ENCODE measurements around the gene ATP11A.

ATP11A gene

DNA sequence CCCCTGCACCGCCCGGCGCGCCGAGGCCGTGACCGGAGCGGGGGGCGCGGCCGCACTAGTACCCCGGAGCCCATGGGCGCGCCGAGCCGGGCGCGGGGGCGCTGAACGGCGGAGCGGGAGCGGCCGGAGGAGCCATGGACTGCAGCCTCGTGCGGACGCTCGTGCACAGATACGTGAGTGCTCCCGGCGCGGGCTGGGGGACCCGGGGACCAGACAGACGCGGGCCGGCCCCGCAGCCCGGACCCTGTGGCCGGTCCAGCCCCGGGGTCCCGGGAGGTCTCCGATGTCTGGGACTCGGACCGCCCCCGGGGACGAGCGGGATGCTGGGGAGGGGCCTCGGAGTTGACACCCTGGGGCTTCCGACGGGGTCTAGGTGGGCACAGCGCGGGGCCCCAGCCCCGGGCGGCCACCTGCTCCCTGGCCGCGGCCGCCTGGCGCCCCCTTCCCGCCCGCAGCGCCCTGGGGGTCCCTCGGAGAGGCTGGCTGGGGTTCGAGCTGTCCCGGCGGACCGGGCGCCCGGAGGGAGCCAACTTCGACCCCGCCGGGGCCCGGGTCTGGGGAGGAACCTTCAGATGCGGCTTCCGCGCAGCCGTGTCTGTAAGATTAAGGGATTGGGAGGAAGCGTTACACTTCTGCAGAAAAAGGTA is 568 bp downstream of the ATP11A start:
- DNase-seq: peak in 1 of 3 donors; percentile 6
- H3K9me3 ChIP-seq (ENCODE audit: control insufficient read depth, low read length): no peaks in the 10 kb centered on the region
- peaks cover 20% of the 10 kb centered on the region for H3K4me1 ChIP-seq (ENCODE audit: control insufficient read depth, insufficient read depth, low read length, poor library complexity, severe bottlenecking)
- no peaks in the 10 kb centered on the region for H3K27me3 ChIP-seq (replicated peaks; ENCODE audit: control insufficient read depth, insufficient read depth, low read length, poor library complexity, severe bottlenecking)
- H3K4me3 ChIP-seq (ENCODE audit: insufficient read depth, low read depth, low read length, poor library complexity, severe bottlenecking): peak overlapping the region; percentile 75
- H3K36me3 ChIP-seq (ENCODE audit: control insufficient read depth, insufficient read depth, low read length): no peaks in the 10 kb centered on the region
- H3K27ac ChIP-seq (ENCODE audit: insufficient read depth, low read length, poor library complexity, severe bottlenecking): peak overlapping the region; percentile 89

DNA sequence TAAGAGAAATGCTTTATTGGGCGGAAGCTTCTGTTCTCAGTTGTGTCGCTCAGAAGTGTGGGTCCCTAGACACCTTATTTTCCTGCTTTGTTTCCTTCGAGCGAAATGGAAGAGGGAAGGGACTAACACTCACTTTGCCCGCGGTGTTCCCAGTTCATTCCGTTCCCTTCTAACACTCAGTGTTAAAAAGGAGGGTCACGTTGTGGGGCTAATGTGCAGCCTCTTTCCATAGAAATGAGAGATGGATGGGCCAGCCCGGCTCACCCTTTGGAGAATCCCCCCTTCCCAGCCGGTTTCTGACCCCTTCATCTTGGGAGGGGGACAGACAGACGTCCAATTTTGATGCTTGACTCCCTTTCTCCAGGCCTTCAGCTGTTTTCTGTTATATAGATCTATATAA is 2.3 kb downstream of the ATP11A start:
- H3K4me1 ChIP-seq (ENCODE audit: control insufficient read depth, insufficient read depth, low read length, poor library complexity, severe bottlenecking): peaks cover 20% of the 10 kb centered on the region
- no peaks in the 10 kb centered on the region for H3K36me3 ChIP-seq (ENCODE audit: control insufficient read depth, insufficient read depth, low read length)
- no peaks in the 10 kb centered on the region for H3K27me3 ChIP-seq (replicated peaks; ENCODE audit: control insufficient read depth, insufficient read depth, low read length, poor library complexity, severe bottlenecking)
- H3K4me3 ChIP-seq (ENCODE audit: insufficient read depth, low read depth, low read length, poor library complexity, severe bottlenecking): no peak overlapping the region
- H3K27ac ChIP-seq (ENCODE audit: insufficient read depth, low read length, poor library complexity, severe bottlenecking): no peak overlapping the region
- no peak for DNase-seq
- no peaks in the 10 kb centered on the region for H3K9me3 ChIP-seq (ENCODE audit: control insufficient read depth, low read length)

DNA sequence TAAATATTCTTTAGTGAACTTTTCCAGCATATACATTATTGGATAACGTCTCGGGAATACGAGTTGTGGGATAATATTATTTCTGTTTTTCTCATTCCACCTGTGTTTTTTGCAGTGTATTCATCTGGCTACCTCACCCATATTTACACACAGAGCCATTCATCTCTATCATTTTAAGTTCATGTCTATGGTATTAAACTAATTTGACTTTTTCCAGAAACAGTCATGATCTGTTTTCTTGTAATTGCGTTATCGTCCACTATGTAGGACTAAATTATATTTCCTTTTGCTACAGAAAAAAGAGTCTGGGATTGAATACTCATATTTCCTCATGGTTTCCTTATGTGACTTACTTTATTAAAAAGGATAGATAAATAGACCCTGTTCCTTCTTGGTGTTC is 2.7 kb downstream of the ATP11A start:
- H3K27ac ChIP-seq (ENCODE audit: insufficient read depth, low read length, poor library complexity, severe bottlenecking): no peak overlapping the region

DNA sequence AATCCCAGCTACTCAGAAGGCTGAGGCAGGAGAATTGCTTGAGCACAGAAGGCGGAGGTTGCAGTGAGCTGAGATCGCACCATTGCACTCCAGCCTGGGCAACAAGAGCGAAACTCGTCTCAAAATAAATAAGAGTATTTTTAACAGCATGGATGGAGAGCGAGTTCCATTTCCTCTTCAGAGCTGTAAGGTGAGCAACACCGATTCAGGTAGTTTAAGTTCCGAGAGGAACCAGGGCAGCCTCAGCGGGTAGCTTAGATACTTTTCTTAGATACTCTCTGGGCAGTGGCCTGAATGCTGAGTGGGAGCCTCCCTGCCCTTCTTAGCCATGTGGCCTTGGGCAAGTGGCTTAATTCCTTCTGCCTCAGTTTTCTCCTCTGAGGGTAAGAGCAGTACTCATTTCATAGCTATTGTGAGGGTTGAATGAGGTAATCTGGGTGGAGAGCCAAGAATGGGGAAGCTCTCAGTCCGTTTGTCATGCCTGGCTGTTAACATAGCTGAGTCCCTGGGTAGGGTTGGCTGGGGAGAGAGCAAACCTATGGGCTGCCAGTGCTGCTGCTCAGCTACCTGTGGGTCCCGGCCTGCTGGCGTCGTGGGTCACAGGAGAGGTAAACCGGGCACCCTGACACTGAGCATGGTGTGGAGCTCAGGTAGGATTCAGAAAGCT is 4.1 kb downstream of the ATP11A start:
- DNase-seq: no peak
- Histone ChIP-seq H3K27me3 (replicated peaks; ENCODE audit: control insufficient read depth, insufficient read depth, low read length, poor library complexity, severe bottlenecking) (no peaks in the 10 kb centered on the region), H3K27ac (ENCODE audit: insufficient read depth, low read length, poor library complexity, severe bottlenecking) (no peak overlapping the region), H3K9me3 (ENCODE audit: control insufficient read depth, low read length) (no peaks in the 10 kb centered on the region), H3K4me3 (ENCODE audit: insufficient read depth, low read depth, low read length, poor library complexity, severe bottlenecking) (no peak overlapping the region), H3K4me1 (ENCODE audit: control insufficient read depth, insufficient read depth, low read length, poor library complexity, severe bottlenecking) (peaks cover 15% of the 10 kb centered on the region), H3K36me3 (ENCODE audit: control insufficient read depth, insufficient read depth, low read length) (no peaks in the 10 kb centered on the region)

More for the DNA sequence above, 2.7 kb downstream of the ATP11A start:
- no peak for DNase-seq
- Histone ChIP-seq H3K36me3 (ENCODE audit: control insufficient read depth, insufficient read depth, low read length) (no peaks in the 10 kb centered on the region), H3K4me1 (ENCODE audit: control insufficient read depth, insufficient read depth, low read length, poor library complexity, severe bottlenecking) (peaks cover 20% of the 10 kb centered on the region), H3K9me3 (ENCODE audit: control insufficient read depth, low read length) (no peaks in the 10 kb centered on the region), H3K4me3 (ENCODE audit: insufficient read depth, low read depth, low read length, poor library complexity, severe bottlenecking) (no peak overlapping the region), H3K27me3 (replicated peaks; ENCODE audit: control insufficient read depth, insufficient read depth, low read length, poor library complexity, severe bottlenecking) (no peaks in the 10 kb centered on the region)

DNA sequence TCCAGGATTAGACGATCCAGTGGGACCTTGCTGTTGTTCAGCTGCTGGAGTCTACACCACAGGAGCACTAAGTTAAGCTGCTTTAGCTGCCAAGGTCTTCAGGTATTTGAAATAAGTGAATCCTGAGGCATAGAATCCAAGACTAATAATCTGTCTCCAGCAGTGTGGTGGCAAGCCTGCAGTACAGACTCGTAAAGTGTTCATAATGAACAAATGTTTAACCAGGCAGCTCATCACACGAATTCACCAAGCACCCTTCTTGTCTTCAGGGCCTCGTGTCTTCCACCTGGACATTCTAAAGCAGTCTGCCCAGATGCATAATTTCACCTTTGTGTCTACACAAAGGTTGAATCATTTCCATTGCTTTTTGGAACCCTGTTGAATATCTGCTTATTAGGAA is 5.3 kb downstream of the ATP11A start:
- H3K27me3 ChIP-seq (replicated peaks; ENCODE audit: control insufficient read depth, insufficient read depth, low read length, poor library complexity, severe bottlenecking): no peaks in the 10 kb centered on the region
- H3K9me3 ChIP-seq (ENCODE audit: control insufficient read depth, low read length): no peaks in the 10 kb centered on the region
- H3K36me3 ChIP-seq (ENCODE audit: control insufficient read depth, insufficient read depth, low read length): no peaks in the 10 kb centered on the region
- no peak for DNase-seq
- no peak overlapping the region for H3K27ac ChIP-seq (ENCODE audit: insufficient read depth, low read length, poor library complexity, severe bottlenecking)
- peaks cover 15% of the 10 kb centered on the region for H3K4me1 ChIP-seq (ENCODE audit: control insufficient read depth, insufficient read depth, low read length, poor library complexity, severe bottlenecking)
- no peak overlapping the region for H3K4me3 ChIP-seq (ENCODE audit: insufficient read depth, low read depth, low read length, poor library complexity, severe bottlenecking)

DNA sequence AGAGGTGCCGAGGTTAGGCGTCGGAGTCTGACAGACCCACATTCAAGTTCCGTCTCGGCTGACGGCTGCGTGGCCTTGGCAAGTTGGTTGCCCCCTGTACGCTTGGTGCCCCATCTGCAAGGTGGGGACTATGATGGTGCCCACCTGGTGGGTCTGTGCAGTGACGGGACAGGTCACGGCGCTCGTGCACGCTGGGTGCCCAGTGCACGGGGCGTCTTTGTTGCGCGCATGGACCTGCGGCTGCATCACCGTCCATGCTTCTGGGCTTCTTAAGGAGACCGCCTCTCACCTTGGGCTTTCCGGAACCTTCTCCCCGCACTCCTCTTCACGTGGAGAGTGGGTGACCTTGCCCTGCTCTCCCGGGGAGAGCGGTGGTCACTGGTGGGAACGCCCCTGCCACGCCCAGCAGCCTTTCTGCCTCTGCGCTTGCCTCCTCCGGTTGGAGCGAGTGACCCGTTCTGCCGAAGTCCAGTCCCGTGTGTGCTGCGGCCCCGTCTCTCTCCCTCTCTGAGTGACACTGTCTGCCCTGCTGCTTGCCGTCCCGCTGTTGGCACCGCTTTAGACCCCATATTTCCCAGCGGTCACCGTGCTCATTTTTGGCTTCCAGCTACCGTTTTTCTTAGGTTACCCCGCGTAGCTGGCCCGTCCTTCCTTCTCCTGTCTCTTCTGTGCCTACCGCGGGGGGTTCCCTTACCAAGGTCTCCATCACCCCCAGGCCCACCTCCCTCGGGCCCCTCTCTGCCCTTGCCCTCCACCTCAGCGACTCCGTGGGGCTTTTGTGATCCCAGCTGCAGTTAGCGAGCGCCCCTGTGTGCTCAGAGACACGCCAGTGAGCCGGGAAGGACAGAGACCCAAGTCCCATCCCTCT is 6.4 kb downstream of the ATP11A start:
- DNase-seq: no peak

DNA sequence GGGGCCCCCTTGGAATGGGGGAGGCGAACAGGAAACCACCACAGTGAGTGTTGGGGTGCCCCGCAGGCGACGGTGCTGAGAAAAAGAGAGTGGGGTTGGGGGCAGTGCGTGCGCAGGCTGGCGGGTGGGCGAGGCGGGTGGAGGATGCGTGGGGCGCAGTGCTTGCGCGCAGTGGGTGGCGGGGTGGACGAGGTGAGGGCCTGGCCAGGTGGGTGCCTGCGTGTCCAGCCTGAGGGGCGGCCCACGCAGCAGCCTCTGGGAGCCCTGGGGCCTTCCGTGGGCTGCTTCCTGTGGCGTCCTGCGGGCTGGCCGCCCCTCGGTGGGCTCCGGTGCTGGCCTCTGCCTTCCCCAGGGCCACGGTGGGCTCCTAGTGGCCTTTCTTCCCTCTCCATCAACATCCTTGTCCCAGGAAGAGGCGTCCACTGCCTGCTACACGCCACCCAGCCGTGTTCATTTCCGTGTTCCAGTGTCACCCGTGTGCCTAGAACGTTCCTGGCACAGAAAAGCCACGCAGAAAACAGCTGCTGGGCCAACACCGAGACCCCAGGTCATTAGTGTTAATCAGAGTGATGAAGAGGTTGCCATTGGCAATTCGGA is 7.1 kb downstream of the ATP11A start:
- no peaks in the 10 kb centered on the region for H3K9me3 ChIP-seq (ENCODE audit: control insufficient read depth, low read length)
- no peaks in the 10 kb centered on the region for H3K27me3 ChIP-seq (replicated peaks; ENCODE audit: control insufficient read depth, insufficient read depth, low read length, poor library complexity, severe bottlenecking)
- no peak overlapping the region for H3K4me3 ChIP-seq (ENCODE audit: insufficient read depth, low read depth, low read length, poor library complexity, severe bottlenecking)
- no peak overlapping the region for H3K27ac ChIP-seq (ENCODE audit: insufficient read depth, low read length, poor library complexity, severe bottlenecking)
- no peaks in the 10 kb centered on the region for H3K36me3 ChIP-seq (ENCODE audit: control insufficient read depth, insufficient read depth, low read length)
- H3K4me1 ChIP-seq (ENCODE audit: control insufficient read depth, insufficient read depth, low read length, poor library complexity, severe bottlenecking): peaks cover 9% of the 10 kb centered on the region
- no peak for DNase-seq

More for the DNA sequence above, 6.4 kb downstream of the ATP11A start:
- H3K27me3 ChIP-seq (replicated peaks; ENCODE audit: control insufficient read depth, insufficient read depth, low read length, poor library complexity, severe bottlenecking): no peaks in the 10 kb centered on the region
- peaks cover 15% of the 10 kb centered on the region for H3K4me1 ChIP-seq (ENCODE audit: control insufficient read depth, insufficient read depth, low read length, poor library complexity, severe bottlenecking)
- no peak overlapping the region for H3K4me3 ChIP-seq (ENCODE audit: insufficient read depth, low read depth, low read length, poor library complexity, severe bottlenecking)
- no peak overlapping the region for H3K27ac ChIP-seq (ENCODE audit: insufficient read depth, low read length, poor library complexity, severe bottlenecking)
- no peaks in the 10 kb centered on the region for H3K9me3 ChIP-seq (ENCODE audit: control insufficient read depth, low read length)
- H3K36me3 ChIP-seq (ENCODE audit: control insufficient read depth, insufficient read depth, low read length): no peaks in the 10 kb centered on the region

DNA sequence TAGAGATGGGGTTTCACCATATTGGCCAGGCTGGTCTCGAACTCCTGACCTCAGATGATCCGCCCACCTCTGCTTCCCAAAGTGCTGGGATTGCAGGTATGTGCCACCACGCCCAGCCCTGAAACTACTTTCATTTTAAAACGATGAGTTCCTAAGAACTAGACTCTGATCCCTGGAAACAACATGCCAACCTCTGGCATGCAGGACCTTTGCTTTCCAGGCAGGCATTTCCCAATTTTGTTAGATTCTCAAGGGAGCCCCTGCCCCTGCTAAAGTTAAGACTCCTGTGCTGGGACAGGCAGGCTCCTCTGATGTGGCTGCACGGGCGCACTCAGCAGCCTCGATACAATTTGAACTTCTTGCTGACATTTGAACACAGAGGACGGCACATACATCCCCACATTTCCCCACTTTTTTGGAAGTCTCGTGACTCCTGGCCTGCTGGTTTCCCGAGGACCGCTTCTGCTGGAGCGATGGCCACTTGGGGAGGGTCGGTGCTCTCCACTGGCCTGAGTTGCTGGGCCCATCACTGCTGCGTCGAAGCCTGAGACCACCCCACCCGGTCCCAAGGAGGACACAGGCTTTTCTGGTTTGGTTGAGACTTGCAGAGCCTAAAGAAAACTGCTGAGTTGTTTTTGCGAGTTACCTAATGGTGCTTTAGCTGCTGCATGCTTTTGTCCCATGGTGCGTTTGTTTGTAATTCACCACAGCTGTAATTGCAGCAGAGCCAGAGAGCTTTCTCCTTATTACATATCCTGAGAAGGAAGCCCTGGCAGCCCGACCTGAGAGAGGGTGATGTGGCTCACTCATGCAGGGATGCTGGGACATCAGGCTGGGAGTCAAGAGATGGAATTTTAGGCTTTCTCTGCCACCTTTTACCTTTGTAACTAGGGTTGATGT is 8.2 kb downstream of the ATP11A start:
- no peak for DNase-seq
- Histone ChIP-seq H3K9me3 (ENCODE audit: control insufficient read depth, low read length) (no peaks in the 10 kb centered on the region), H3K27me3 (replicated peaks; ENCODE audit: control insufficient read depth, insufficient read depth, low read length, poor library complexity, severe bottlenecking) (no peaks in the 10 kb centered on the region), H3K4me3 (ENCODE audit: insufficient read depth, low read depth, low read length, poor library complexity, severe bottlenecking) (no peak overlapping the region), H3K36me3 (ENCODE audit: control insufficient read depth, insufficient read depth, low read length) (no peaks in the 10 kb centered on the region), H3K27ac (ENCODE audit: insufficient read depth, low read length, poor library complexity, severe bottlenecking) (no peak overlapping the region), H3K4me1 (ENCODE audit: control insufficient read depth, insufficient read depth, low read length, poor library complexity, severe bottlenecking) (peaks cover 5% of the 10 kb centered on the region)

DNA sequence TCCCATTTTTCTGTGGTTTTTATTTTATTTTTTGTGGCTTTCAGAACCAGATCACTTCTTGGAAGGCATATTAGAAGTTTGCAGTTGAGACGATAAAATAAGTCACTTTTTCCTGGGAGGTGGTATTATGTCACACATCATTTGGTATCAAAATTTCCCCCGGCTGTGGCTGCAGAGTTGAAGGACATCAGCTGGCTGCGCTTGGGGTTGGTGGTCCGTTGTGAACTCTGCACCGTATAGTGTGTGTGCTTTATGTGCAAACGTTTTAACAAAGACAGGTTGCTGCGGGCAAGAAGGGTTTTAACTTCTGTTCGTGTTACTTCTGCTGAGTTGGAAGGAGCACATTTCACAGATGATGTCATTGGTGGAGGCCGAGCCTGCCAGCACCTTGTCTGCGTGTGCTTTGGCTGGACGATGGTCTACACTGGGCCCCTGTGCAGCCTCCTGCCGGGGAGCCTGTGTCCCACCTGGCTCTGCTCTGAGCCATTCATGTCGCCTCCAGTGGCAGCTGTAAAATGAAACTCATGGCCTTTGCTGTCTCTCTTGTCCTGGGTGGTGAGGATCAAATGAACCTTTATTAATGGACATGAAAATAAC is 9.6 kb downstream of the ATP11A start:
- Histone ChIP-seq H3K27ac (ENCODE audit: insufficient read depth, low read length, poor library complexity, severe bottlenecking) (no peak overlapping the region), H3K4me1 (ENCODE audit: control insufficient read depth, insufficient read depth, low read length, poor library complexity, severe bottlenecking) (no peaks in the 10 kb centered on the region), H3K4me3 (ENCODE audit: insufficient read depth, low read depth, low read length, poor library complexity, severe bottlenecking) (no peak overlapping the region), H3K36me3 (ENCODE audit: control insufficient read depth, insufficient read depth, low read length) (no peaks in the 10 kb centered on the region), H3K27me3 (replicated peaks; ENCODE audit: control insufficient read depth, insufficient read depth, low read length, poor library complexity, severe bottlenecking) (no peaks in the 10 kb centered on the region), H3K9me3 (ENCODE audit: control insufficient read depth, low read length) (no peaks in the 10 kb centered on the region)
- no peak for DNase-seq
